HCT116 (cell line): ENCODE measurements around the gene ORC6. TPM values are rescaled to one million over a fixed set of nuclear protein-coding genes. Genes with fewer than 3 reads are reported as not detected.

Source experiments
- ATAC-seq: fragments of 200-7000 bp; cut with Tn5 transposase; 2 replicates; pipeline ENCODE4 v1.9.1; 2020; ENCODE audit warnings: mild to moderate bottlenecking, moderate library complexity
- BruUV-seq: library from RNA; stranded (reverse); fragments of 400-500 nt; replicated peaks from 2 replicates; lab custom pipeline; 2021; lab: Mats Ljungman, UMichigan
- CTCF ChIA-PET: fragments of 300-600 bp; sonication (Branson Sonifier 250); formaldehyde crosslinking; loops from one replicate; lab custom pipeline; 2021; ENCODE audit warnings: antibody characterized with exemption; lab: Charles Lee
- POLR2A ChIA-PET: fragments of 300-600, 350-600 bp; sonication (Branson Sonifier 250); formaldehyde crosslinking; loops from one replicate; lab custom pipeline; 2021; ENCODE audit warnings: antibody characterized with exemption; lab: Charles Lee
- RAD21 ChIA-PET, 2 experiments: fragments of 300-600 bp; sonication (Branson Sonifier 250); formaldehyde crosslinking; loops; one replicate each; lab custom pipeline; 2023; ENCODE audit warnings: low total read pairs in 2 of 2; ENCODE audit not compliant: uncharacterized antibody in 2 of 2, unreplicated experiment in 2 of 2, low non-redundant PET in 1 of 2; lab: Charles Lee
- DNase-seq: peaks from one replicate; pipeline ENCODE4 v3.0.0-alpha.2; 2010; ENCODE audit warnings: low read depth, low spot score
- H2AFZ ChIP-seq: fragments of 200-600 bp; shearing (Covaris generic), sonication (generic); 2 replicates; pipeline ENCODE4 v1.6.1; 2017; ENCODE audit warnings: low read depth, mixed run types, mixed read lengths, antibody characterized with exemption, low read length; ENCODE audit not compliant: poor library complexity, severe bottlenecking
- H3K27ac ChIP-seq: 2 replicates; pipeline ENCODE4 v1.5.1; 2012; ENCODE audit warnings: low read depth, low read length
- H3K27me3 ChIP-seq: fragments of 200-600 bp; sonication (generic); 2 replicates; pipeline ENCODE4 v1.6.1; 2016; ENCODE audit warnings: mixed run types, low read length, mixed read lengths; ENCODE audit not compliant: insufficient read depth
- H3K36me3 ChIP-seq, 2 experiments: fragments of 200-500 bp in 1 of 2; fragments of 200-600 bp in 1 of 2; sonication (Bioruptor generic) in 1 of 2; sonication (generic) in 1 of 2; 2 replicates each; pipeline versions ENCODE4 v1.5.1 to v1.6.1; 2014 to 2016; ENCODE audit warnings: low read length in 2 of 2, inconsistent platforms in 1 of 2, mixed read lengths in 1 of 2, mixed run types in 1 of 2; ENCODE audit not compliant: insufficient read depth in 2 of 2, control insufficient read depth in 1 of 2
- H3K4me1 ChIP-seq, 2 experiments: fragments of 200-600 bp in 1 of 2; sonication (generic) in 1 of 2; 2 replicates each; pipeline versions ENCODE4 v1.5.1 to v1.6.1; 2012 to 2017; ENCODE audit warnings: low read length in 2 of 2, inconsistent platforms in 1 of 2, mild to moderate bottlenecking in 1 of 2, mixed read lengths in 1 of 2, mixed run types in 1 of 2, moderate library complexity in 1 of 2; ENCODE audit not compliant: insufficient read depth in 2 of 2, control insufficient read depth in 1 of 2
- H3K4me2 ChIP-seq: fragments of 200-600 bp; sonication (generic); 2 replicates; pipeline ENCODE4 v1.6.1; 2017; ENCODE audit warnings: mixed run types, low read length, mixed read lengths
- H3K4me3 ChIP-seq, 2 experiments: fragments of 200-600 bp in 1 of 2; sonication (generic) in 1 of 2; replicated peaks in 1 of 2; 2 replicates each; pipeline ENCODE4 v1.5.1; 2011 to 2016; ENCODE audit warnings: low read length in 2 of 2, control low read depth in 1 of 2, low read depth in 1 of 2, mild to moderate bottlenecking in 1 of 2, mixed read lengths in 1 of 2, mixed run types in 1 of 2
- H3K79me2 ChIP-seq: fragments of 200-600 bp; sonication (generic); 2 replicates; pipeline ENCODE4 v1.6.1; 2017; ENCODE audit warnings: mild to moderate bottlenecking, mixed run types, low read length, moderate library complexity, mixed read lengths; ENCODE audit not compliant: insufficient read depth
- H3K9ac ChIP-seq: fragments of 200-600 bp; sonication (generic); 2 replicates; pipeline ENCODE4 v1.6.1; 2016; ENCODE audit warnings: low read length, mixed read lengths
- H3K9me2 ChIP-seq: fragments of 200-600 bp; sonication (generic), shearing (Covaris generic); 2 replicates; pipeline ENCODE4 v1.6.1; 2017; ENCODE audit warnings: mixed run types, mild to moderate bottlenecking, moderate library complexity; ENCODE audit not compliant: insufficient read depth
- H3K9me3 ChIP-seq, 2 experiments: fragments of 200-500 bp in 1 of 2; fragments of 200-600 bp in 1 of 2; sonication (Bioruptor generic) in 1 of 2; sonication (generic) in 1 of 2; 2 replicates each; pipeline ENCODE4 v1.6.1; 2014 to 2017; ENCODE audit warnings: low read length in 2 of 2, mixed read lengths in 2 of 2, inconsistent platforms in 1 of 2, low read depth in 1 of 2, mild to moderate bottlenecking in 1 of 2, mixed run types in 1 of 2, moderate library complexity in 1 of 2; ENCODE audit not compliant: control insufficient read depth in 1 of 2, insufficient read depth in 1 of 2
- H4K20me1 ChIP-seq: fragments of 200-600 bp; sonication (generic), shearing (Covaris generic); 2 replicates; pipeline ENCODE4 v1.6.1; 2017; ENCODE audit warnings: mixed run types, mild to moderate bottlenecking, moderate library complexity; ENCODE audit not compliant: insufficient read depth
- ATF3 ChIP-seq: IDR thresholded peaks from 2 replicates; pipeline ENCODE4 v1.6.1; 2012
- CBX3 ChIP-seq: IDR thresholded peaks from 2 replicates; pipeline ENCODE4 v1.6.1; 2012; ENCODE audit warnings: low read depth
- CTCF ChIP-seq, 3 experiments: fragments of 200-600 bp in 1 of 3; sonication (generic) in 1 of 3; IDR thresholded peaks in 2 of 3; conservative IDR thresholded peaks in 1 of 3; 2 replicates each; pipeline ENCODE4 v1.5.1; 2012 to 2017; ENCODE audit warnings: low read depth in 2 of 3, low read length in 2 of 3, antibody characterized with exemption in 1 of 3, borderline replicate concordance in 1 of 3, control low read depth in 1 of 3, mild to moderate bottlenecking in 1 of 3, mixed read lengths in 1 of 3, mixed run types in 1 of 3, moderate library complexity in 1 of 3; ENCODE audit not compliant: insufficient read depth in 1 of 3
- EGR1 ChIP-seq: IDR thresholded peaks from 2 replicates; pipeline ENCODE4 v1.6.1; 2012; ENCODE audit warnings: low read depth
- ELF1 ChIP-seq: IDR thresholded peaks from 2 replicates; pipeline ENCODE4 v1.6.1; 2012; ENCODE audit warnings: low read depth, borderline replicate concordance
- EZH2 ChIP-seq: fragments of 200-600 bp; sonication (generic); IDR thresholded peaks from 2 replicates; pipeline ENCODE4 v1.6.1; 2017; ENCODE audit warnings: antibody characterized with exemption, mixed run types
- EZH2phosphoT487 ChIP-seq: fragments of 200-600 bp; IDR thresholded peaks from 2 replicates; pipeline ENCODE4 v1.6.1; 2018; ENCODE audit warnings: antibody characterized with exemption, borderline replicate concordance
- FOSL1 ChIP-seq: IDR thresholded peaks from 2 replicates; pipeline ENCODE4 v1.6.1; 2012; ENCODE audit warnings: low read depth
- JUND ChIP-seq: IDR thresholded peaks from 2 replicates; pipeline ENCODE4 v1.6.1; 2012
- POLR2A ChIP-seq: IDR thresholded peaks from 2 replicates; pipeline ENCODE4 v1.7.0; 2011; ENCODE audit warnings: borderline replicate concordance; ENCODE audit not compliant: insufficient read depth, insufficient read length; ENCODE audit errors: extremely low read depth
- SIN3A ChIP-seq: IDR thresholded peaks from 2 replicates; pipeline ENCODE4 v1.6.1; 2012; ENCODE audit warnings: low read depth
- SP1 ChIP-seq: IDR thresholded peaks from 2 replicates; pipeline ENCODE4 v1.6.1; 2012; ENCODE audit warnings: low read depth
- SRF ChIP-seq: IDR thresholded peaks from 2 replicates; pipeline ENCODE4 v1.6.1; 2012; ENCODE audit warnings: low read depth
- TCF7L2 ChIP-seq: IDR thresholded peaks from 2 replicates; pipeline ENCODE4 v1.7.0; 2011; ENCODE audit warnings: borderline replicate concordance, inconsistent platforms; ENCODE audit not compliant: insufficient read depth, insufficient read length; ENCODE audit errors: extremely low read depth
- ZFX ChIP-seq: fragments of 450-650 bp; IDR thresholded peaks from 2 replicates; pipeline ENCODE4 v1.6.1; 2017
- ZNF274 ChIP-seq: fragments of 200-500 bp; sonication (Bioruptor generic); IDR thresholded peaks from 2 replicates; pipeline ENCODE4 v1.6.1; 2014; ENCODE audit warnings: mild to moderate bottlenecking, low read depth, low read length, inconsistent platforms
- intact Hi-C: fragments of 100-400 bp; cut with micrococcal nuclease; formaldehyde crosslinking; loops from 2 replicates; pipeline ENCODE4 v1.10.0; 2022
- total RNA-seq: library from RNA; stranded (reverse); gene quantifications from one replicate; pipeline ENCODE4 v1.2.1, GENCODE V29; 2021; ENCODE audit not compliant: unreplicated experiment
- TF ChIP-seq, protein P1 (sequence below): IDR thresholded peaks from 2 replicates; pipeline ENCODE4 v1.6.1; 2012

ORC6 gene
- total RNA-seq, 1 experiment from 2014 or later: 44.7 TPM

DNA sequence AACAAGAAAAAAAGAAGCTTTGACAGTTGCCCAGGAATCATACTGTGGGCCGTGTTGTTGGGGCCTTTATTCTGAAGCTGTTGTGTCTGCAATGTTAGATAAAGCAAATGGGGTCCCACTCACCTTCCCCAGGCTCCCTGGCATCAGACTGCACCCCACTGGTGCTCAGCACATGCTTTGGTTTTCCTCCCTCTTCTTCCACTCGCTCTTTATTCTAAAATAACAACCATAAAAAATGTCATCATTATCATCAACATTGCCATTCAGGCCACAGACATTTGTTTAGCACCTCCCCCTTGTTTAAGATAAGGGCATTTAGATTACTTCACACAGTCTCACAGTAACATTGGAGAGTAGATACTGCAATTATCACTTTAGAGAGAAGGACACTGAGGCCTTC lies 50.5 kb downstream of the ORC6 start:
- no peaks in the 10 kb centered on the region for H3K4me1 ChIP-seq
- H3K4me2 ChIP-seq: no peak overlapping the region
- TF ChIP-seq SP1: no peak
- no peak for TF ChIP-seq EGR1
- TF ChIP-seq ZNF274: no peak
- TF ChIP-seq POLR2A: no peak
- no peak for TF ChIP-seq EZH2
- no peak for TF ChIP-seq JUND
- TF ChIP-seq CBX3: no peak
- TF ChIP-seq FOSL1: no peak
- TF ChIP-seq SIN3A: no peak
- no peak for TF ChIP-seq ATF3
- TF ChIP-seq ELF1: no peak
- no peak for TF ChIP-seq TCF7L2
- no peak for TF ChIP-seq SRF
- TF ChIP-seq CTCF (IDR thresholded peaks at IDR 0.05 in 2 of 3, conservative IDR thresholded peaks at IDR 0.05 in 1 of 3; ENCODE audit: borderline replicate concordance in 1 of 3, insufficient read depth in 1 of 3, low read depth in 2 of 3, low read length in 2 of 3): no peak
- TF ChIP-seq, protein P1, sequence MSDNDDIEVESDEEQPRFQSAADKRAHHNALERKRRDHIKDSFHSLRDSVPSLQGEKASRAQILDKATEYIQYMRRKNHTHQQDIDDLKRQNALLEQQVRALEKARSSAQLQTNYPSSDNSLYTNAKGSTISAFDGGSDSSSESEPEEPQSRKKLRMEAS: no peak
- no peak for TF ChIP-seq ZFX
- TF ChIP-seq EZH2phosphoT487: no peak
- no peaks in the 10 kb centered on the region for H3K36me3 ChIP-seq
- intact Hi-C loops: no loop called here
- no peaks in the 10 kb centered on the region for H4K20me1 ChIP-seq
- ChIA-PET POLR2A (no interaction called here), CTCF (no interaction called here), RAD21 (no interaction called here)
- no peak overlapping the region for H2AFZ ChIP-seq
- H3K4me3 ChIP-seq: no peak overlapping the region
- ATAC-seq: no peak
- no peak overlapping the region for H3K27ac ChIP-seq
- no peaks in the 10 kb centered on the region for H3K9me2 ChIP-seq
- no peak for DNase-seq
- no peak overlapping the region for H3K9ac ChIP-seq
- no peaks in the 10 kb centered on the region for H3K9me3 ChIP-seq
- H3K27me3 ChIP-seq: no peaks in the 10 kb centered on the region
- no peaks in the 10 kb centered on the region for H3K79me2 ChIP-seq
- BruUV-seq: no TSS peak
